HG03039 (cell line): Measurements from ENCODE around the gene TMEM47.

Source experiments
- ATAC-seq: cut with Tn5 transposase; IDR thresholded peaks from one replicate; pipeline ENCODE4 v1.9.1; 2021; ENCODE audit warnings: mild to moderate bottlenecking, moderate library complexity; ENCODE audit not compliant: unreplicated experiment

The TMEM47 gene

GRCh38 chrX:34586346-34586911 is 70.7 kb downstream of the TMEM47 start:
- no peak for ATAC-seq

- ATAC-seq = no peak
Measured at GRCh38 chrX:34585561-34585960, 71.5 kb downstream of the TMEM47 start.

- ATAC-seq = no peak
Measured at GRCh38 chrX:34584781-34585180, 72.3 kb downstream of the TMEM47 start.

- ATAC-seq = no peak
Measured at GRCh38 chrX:34580069-34580468, 77.0 kb downstream of the TMEM47 start.

GRCh38 chrX:34578237-34578636 is 78.8 kb downstream of the TMEM47 start:
- no peak for ATAC-seq
